Lower leg skin (tissue), 3 donors: ENCODE data around the gene CRYGA.

Source experiments
- POLR2A ChIP-seq, 2 donors: fragments of 450-650 bp; IDR thresholded peaks; one replicate each; pipeline ENCODE4 v1.6.1; 2016 to 2017; ENCODE audit warnings: antibody characterized with exemption in 2 of 2, mild to moderate bottlenecking in 1 of 2, moderate library complexity in 1 of 2
- TF ChIP-seq, protein P1 (sequence below), 3 donors: fragments of 450-650 bp; IDR thresholded peaks; one replicate each; pipeline ENCODE4 v1.5.1; 2016; ENCODE audit warnings: antibody characterized with exemption in 3 of 3, mild to moderate bottlenecking in 3 of 3, moderate library complexity in 2 of 3

GRCh38 chr2:208129744-208130711, 33.4 kb downstream of the CRYGA start, which contains the start of gene CRYGC:
- TF ChIP-seq POLR2A (IDR thresholded peaks at IDR 0.05) = no peak
- TF ChIP-seq, protein P1, sequence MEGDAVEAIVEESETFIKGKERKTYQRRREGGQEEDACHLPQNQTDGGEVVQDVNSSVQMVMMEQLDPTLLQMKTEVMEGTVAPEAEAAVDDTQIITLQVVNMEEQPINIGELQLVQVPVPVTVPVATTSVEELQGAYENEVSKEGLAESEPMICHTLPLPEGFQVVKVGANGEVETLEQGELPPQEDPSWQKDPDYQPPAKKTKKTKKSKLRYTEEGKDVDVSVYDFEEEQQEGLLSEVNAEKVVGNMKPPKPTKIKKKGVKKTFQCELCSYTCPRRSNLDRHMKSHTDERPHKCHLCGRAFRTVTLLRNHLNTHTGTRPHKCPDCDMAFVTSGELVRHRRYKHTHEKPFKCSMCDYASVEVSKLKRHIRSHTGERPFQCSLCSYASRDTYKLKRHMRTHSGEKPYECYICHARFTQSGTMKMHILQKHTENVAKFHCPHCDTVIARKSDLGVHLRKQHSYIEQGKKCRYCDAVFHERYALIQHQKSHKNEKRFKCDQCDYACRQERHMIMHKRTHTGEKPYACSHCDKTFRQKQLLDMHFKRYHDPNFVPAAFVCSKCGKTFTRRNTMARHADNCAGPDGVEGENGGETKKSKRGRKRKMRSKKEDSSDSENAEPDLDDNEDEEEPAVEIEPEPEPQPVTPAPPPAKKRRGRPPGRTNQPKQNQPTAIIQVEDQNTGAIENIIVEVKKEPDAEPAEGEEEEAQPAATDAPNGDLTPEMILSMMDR (IDR thresholded peaks at IDR 0.05) = no peak
